Measurements from ENCODE around the gene PYCARD.

PYCARD gene

DNA sequence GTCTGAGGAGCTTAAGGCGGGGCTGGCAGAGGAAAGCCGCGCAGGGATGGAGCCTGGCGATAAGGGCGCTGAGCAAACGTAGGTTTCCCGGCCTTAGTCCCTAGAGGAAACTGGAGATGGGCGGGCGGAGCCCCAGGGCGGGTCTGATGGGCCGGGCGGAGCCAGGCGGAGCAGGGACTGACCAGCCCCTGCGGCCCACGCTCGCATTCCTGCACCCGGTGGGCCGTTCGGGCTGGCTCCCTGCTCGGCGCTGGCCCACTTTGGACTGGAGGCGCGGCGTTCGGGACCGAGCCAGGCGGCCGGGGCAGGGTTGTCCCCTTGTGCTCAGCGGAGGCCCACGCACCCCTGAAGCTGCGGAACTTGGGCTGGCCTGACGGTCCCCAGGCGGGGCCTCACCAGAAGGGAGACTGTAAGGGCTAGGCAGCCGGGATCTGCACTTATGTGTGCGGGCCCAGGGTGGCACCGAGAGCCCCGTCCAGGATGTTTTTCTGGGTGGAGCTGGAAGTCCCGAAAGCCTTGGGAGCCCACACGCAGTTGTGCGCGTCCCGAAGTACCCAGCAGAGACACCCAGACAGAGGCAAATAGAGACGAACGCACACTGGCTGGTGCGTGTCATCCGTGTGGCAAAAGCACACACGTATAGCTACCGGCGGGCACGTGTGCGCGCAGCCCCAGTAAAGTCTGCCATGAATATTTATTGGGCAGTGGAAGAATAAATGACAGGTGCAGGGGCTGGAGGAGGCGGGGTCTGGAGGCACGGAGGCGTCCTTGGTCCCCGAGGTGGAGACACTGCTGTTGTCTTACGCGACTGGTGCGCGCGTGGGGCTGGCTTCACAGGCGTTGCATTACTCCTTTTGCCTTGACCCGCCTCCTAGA, 13.0 kb upstream of the PYCARD start:
- TF ChIP-seq, protein P1, sequence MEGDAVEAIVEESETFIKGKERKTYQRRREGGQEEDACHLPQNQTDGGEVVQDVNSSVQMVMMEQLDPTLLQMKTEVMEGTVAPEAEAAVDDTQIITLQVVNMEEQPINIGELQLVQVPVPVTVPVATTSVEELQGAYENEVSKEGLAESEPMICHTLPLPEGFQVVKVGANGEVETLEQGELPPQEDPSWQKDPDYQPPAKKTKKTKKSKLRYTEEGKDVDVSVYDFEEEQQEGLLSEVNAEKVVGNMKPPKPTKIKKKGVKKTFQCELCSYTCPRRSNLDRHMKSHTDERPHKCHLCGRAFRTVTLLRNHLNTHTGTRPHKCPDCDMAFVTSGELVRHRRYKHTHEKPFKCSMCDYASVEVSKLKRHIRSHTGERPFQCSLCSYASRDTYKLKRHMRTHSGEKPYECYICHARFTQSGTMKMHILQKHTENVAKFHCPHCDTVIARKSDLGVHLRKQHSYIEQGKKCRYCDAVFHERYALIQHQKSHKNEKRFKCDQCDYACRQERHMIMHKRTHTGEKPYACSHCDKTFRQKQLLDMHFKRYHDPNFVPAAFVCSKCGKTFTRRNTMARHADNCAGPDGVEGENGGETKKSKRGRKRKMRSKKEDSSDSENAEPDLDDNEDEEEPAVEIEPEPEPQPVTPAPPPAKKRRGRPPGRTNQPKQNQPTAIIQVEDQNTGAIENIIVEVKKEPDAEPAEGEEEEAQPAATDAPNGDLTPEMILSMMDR (IDR thresholded peaks at IDR 0.05; ENCODE audit: insufficient read depth, low read depth, low read length, missing control alignments): no peak
- DNase-seq (ENCODE audit: low read depth): no peak
- no peak overlapping the region for H3K4me3 ChIP-seq (ENCODE audit: low read depth, low read length)

DNA sequence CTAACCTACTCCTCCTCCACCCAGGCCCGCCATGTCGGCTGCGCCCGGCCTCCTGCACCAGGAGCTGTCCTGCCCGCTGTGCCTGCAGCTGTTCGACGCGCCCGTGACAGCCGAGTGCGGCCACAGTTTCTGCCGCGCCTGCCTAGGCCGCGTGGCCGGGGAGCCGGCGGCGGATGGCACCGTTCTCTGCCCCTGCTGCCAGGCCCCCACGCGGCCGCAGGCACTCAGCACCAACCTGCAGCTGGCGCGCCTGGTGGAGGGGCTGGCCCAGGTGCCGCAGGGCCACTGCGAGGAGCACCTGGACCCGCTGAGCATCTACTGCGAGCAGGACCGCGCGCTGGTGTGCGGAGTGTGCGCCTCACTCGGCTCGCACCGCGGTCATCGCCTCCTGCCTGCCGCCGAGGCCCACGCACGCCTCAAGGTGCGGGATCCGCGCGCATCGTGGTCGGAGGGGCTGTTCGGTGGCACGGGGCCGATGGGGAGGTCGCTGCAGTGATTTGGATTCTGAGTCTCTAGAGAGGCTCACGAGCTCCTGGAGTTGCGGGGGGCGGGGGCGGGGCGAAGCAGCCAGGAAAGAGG, 12.2 kb upstream of the PYCARD start:
- DNase-seq (ENCODE audit: low read depth): no peak
- TF ChIP-seq, protein P1 (IDR thresholded peaks at IDR 0.05; ENCODE audit: insufficient read depth, low read depth, low read length, missing control alignments): no peak
- H3K4me3 ChIP-seq (ENCODE audit: low read depth, low read length): no peak overlapping the region

GRCh38 chr16:31213877-31214707, 11.5 kb upstream of the PYCARD start, which contains the start of gene TRIM72:
TSS of gene TRIM72 (plus strand) at chr16:31214119. CDS start at chr16:31214739, 620 bp downstream.
- H3K4me3 ChIP-seq (ENCODE audit: low read depth, low read length): no peak within 1 kb of the TSS
- TF ChIP-seq, protein P1 (IDR thresholded peaks at IDR 0.05; ENCODE audit: insufficient read depth, low read depth, low read length, missing control alignments): no peak
- no peak for DNase-seq (ENCODE audit: low read depth)

DNA sequence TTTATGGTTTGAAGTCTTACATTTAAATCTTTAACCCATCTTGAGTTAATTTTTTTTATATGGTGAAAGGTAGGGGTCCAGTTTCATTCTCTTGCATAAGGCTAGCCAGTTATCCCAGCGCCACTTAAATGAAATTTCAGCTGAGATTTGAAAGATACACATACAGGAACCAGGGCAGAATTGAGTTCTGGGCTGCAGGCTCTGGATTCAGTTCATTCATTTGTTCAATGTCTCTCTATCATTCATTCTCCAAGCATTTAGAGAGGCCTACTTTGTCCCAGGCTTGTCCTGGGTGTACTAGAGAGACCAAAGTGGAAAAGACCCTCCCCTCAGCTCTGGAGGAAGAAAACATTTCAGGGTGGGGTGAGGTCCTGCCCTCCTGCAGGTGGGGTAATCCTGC, 10.8 kb upstream of the PYCARD start:
- no peak for DNase-seq (ENCODE audit: low read depth)
- H3K4me3 ChIP-seq (ENCODE audit: low read depth, low read length): no peak overlapping the region
- TF ChIP-seq, protein P1 (IDR thresholded peaks at IDR 0.05; ENCODE audit: insufficient read depth, low read depth, low read length, missing control alignments): no peak

- H3K4me3 ChIP-seq (ENCODE audit: low read depth, low read length): no peak overlapping the region
- no peak for DNase-seq (ENCODE audit: low read depth)
- TF ChIP-seq, protein P1 (IDR thresholded peaks at IDR 0.05; ENCODE audit: insufficient read depth, low read depth, low read length, missing control alignments): no peak
Observed at GRCh38 chr16:31206776-31207175, 4.2 kb upstream of the PYCARD start.

DNA sequence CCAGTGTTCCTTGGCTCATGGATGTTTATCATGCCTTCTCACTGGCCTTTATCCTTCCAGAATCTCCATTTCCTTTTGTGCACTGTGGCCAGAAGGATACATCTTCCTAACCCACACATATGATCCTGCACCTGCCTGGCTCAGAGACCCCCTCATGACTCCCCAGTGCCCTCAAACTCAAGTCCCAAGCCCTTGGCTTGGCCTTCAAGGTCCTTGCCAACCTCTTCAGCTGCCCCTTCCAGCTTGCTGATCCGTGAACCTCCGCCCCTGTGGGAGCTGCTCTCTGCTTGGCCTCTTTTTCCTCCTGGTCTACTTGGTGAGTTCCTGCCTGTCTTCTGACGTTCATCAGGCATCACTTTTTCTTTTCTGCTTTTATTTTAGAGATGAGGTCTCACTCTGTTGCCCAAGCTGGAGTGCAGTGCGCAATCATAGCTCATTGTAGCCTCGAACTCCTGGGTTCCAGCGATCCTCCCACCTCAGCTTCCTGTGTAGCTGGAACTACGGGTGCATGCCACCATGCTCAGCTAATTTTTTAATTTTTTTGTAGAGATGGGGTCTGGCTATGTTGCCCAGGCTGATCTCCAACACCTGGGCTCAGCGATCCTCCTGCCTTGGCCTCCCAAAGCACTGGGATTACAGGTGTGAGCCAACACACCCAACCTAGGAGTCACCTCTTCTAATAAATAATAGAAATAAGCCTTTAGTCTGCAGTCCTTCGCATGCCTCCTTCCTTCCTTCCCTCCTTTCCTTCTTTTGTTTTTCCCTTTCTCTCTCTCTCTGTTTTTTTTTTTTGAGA, 2.5 kb upstream of the PYCARD start:
- TF ChIP-seq, protein P1 (IDR thresholded peaks at IDR 0.05; ENCODE audit: insufficient read depth, low read depth, low read length, missing control alignments): no peak
- no peak overlapping the region for H3K4me3 ChIP-seq (ENCODE audit: low read depth, low read length)
- DNase-seq (ENCODE audit: low read depth): no peak

Measured in GM12865 (cell line).